Subcutaneous adipose tissue (tissue), 4 donors: Measurements from ENCODE around the gene PNCK. TPM values are rescaled to one million over a fixed set of nuclear protein-coding genes. Genes with fewer than 3 reads are reported as not detected.

Experiments
- total RNA-seq, 4 donors: library from RNA; depleted of rRNA; stranded (reverse); fragments of >200 nt; gene quantifications; one replicate each; pipeline ENCODE4 v1.1.0, GENCODE V29; 2016
- TF ChIP-seq, protein P1 (sequence below): fragments of 450-650 bp; IDR thresholded peaks from one replicate; pipeline ENCODE4 v1.5.1; 2016; ENCODE audit warnings: low read depth, mild to moderate bottlenecking, control low read depth, antibody characterized with exemption, moderate library complexity

Gene PNCK
- total RNA-seq, 4 donors from 2014 or later: 1.8 to 2.6 TPM; not detected in 2

DNA sequence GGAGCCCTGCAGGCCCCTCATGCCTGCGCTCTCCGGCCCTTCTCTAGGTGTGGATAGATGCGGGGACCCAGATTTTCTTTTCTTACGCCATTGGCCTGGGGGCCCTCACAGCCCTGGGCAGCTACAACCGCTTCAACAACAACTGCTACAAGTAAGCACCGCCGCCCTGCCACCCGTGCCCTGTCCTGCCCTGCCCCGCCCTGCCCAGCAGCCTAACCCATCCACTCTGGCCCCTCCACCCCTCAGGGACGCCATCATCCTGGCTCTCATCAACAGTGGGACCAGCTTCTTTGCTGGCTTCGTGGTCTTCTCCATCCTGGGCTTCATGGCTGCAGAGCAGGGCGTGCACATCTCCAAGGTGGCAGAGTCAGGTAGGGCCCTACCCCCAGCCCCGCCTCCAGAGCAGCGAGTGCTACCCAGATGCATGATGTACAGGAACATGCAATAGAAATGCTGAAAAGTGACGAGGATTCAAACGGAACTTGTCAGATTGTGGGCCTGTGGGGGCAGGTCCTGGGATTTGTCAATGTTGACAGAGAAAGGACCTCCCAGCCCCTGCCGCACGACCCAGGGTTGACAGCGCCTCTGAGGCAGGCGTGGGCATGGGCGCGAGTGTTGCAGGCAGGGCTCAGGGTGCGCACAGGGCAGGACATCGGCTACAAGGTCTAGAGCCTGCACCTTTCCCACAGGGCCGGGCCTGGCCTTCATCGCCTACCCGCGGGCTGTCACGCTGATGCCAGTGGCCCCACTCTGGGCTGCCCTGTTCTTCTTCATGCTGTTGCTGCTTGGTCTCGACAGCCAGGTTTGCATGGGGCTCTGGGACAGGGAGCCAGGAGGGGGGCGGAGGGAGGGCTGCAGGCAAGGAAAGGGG, 19.8 kb upstream of the PNCK start:
- TF ChIP-seq, protein P1, sequence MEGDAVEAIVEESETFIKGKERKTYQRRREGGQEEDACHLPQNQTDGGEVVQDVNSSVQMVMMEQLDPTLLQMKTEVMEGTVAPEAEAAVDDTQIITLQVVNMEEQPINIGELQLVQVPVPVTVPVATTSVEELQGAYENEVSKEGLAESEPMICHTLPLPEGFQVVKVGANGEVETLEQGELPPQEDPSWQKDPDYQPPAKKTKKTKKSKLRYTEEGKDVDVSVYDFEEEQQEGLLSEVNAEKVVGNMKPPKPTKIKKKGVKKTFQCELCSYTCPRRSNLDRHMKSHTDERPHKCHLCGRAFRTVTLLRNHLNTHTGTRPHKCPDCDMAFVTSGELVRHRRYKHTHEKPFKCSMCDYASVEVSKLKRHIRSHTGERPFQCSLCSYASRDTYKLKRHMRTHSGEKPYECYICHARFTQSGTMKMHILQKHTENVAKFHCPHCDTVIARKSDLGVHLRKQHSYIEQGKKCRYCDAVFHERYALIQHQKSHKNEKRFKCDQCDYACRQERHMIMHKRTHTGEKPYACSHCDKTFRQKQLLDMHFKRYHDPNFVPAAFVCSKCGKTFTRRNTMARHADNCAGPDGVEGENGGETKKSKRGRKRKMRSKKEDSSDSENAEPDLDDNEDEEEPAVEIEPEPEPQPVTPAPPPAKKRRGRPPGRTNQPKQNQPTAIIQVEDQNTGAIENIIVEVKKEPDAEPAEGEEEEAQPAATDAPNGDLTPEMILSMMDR: no peak

- TF ChIP-seq, protein P1: no peak
Observed at GRCh38 chrX:153692611-153693156, 19.1 kb upstream of the PNCK start.

DNA sequence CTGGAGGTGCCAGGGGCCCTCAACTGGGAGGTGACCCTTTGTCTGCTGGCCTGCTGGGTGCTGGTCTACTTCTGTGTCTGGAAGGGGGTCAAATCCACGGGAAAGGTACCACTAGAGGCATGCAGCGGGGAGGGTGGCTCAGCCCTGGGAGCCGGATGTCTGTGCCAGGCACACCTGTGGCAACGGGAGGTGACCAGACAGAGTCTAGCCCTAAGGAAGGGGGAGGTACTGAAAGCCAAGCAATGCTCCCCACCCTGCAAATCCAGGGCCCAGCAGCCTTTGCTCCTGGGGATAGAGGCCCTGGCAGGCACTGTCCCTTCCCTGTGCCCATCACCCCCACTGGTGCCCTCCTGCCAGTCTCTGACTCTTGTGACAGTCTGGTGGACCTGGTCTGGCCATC, 18.4 kb upstream of the PNCK start:
- TF ChIP-seq, protein P1: no peak

GRCh38 chrX:153690466-153690865, 16.9 kb upstream of the PNCK start:
- TF ChIP-seq, protein P1: no peak

- TF ChIP-seq, protein P1: no peak
Observed at GRCh38 chrX:153689654-153690465, 16.2 kb upstream of the PNCK start.

DNA sequence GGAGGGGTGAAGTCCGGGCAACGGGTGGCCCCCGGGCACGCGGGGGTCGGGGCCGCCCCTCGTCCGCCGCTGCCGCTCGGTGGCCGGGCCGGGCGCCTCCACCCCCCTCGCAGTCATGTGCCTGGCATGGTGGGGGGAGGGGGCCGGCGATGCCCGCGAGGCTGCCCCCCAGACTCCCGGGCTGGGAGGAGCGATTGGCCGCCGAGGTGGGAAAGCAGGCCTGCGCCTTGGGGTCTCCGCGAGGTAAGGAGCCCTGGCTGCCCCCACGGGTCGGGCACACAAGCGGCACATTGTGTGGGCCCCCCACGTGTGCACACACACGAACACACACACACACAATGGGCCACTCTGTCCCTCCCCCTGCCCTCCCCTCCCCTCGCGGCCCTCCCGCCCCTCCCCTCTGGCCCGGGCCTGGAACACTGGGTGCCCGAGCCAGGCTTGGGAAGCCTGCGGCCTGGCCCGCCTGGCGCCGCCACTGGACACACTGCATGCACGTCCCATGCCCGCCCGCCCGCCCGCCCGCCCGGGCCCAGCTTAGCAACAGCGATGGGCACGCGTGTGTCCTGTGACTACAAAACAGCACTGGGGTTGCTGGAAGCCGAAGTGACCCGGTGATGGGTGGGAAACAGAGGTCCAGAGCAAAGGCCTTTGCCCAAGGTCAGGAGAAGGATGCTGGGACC, 15.4 kb upstream of the PNCK start:
- TF ChIP-seq, protein P1: no peak

DNA sequence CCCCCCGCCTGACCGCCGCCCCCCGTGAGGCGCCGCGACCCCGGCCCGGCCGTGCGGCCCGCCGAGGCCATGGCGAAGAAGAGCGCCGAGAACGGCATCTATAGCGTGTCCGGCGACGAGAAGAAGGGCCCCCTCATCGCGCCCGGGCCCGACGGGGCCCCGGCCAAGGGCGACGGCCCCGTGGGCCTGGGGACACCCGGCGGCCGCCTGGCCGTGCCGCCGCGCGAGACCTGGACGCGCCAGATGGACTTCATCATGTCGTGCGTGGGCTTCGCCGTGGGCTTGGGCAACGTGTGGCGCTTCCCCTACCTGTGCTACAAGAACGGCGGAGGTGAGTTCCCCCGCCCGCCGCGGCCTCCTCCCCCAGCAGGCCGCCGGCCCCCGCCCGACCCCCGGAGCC, 14.9 kb upstream of the PNCK start:
- TF ChIP-seq, protein P1: no peak
